GM23338 (cell line): ENCODE measurements around the gene PODN. TPM values are rescaled to one million over a fixed set of nuclear protein-coding genes. Genes with fewer than 3 reads are reported as not detected.

Experiments
- ATAC-seq: fragments of 200-7000 bp; cut with Tn5 transposase; 3 replicates; pipeline ENCODE4 v1.9.1; 2020
- DNase-seq: peaks from one replicate; pipeline ENCODE4 v3.0.0-alpha.2; 2015; ENCODE audit warnings: low spot score
- H2AFZ ChIP-seq: fragments of 200-600 bp; sonication (generic); 2 replicates; pipeline ENCODE4 v1.8.0; 2016; ENCODE audit warnings: antibody characterized with exemption, mild to moderate bottlenecking, moderate library complexity
- H3F3A ChIP-seq: fragments of 200-600 bp; sonication (generic); replicated peaks from 2 replicates; pipeline ENCODE4 v1.8.0; 2017; ENCODE audit warnings: antibody characterized with exemption, mixed run types, low read depth
- H3K27ac ChIP-seq: fragments of 200-600 bp; sonication (generic); 2 replicates; pipeline ENCODE4 v1.6.1; 2016; ENCODE audit warnings: low read depth
- H3K27me3 ChIP-seq: fragments of 200-600 bp; sonication (generic); 2 replicates; pipeline ENCODE4 v1.8.0; 2016; ENCODE audit warnings: mild to moderate bottlenecking, mixed run types, moderate library complexity; ENCODE audit not compliant: insufficient read depth
- H3K36me3 ChIP-seq: fragments of 200-600 bp; sonication (generic); 2 replicates; pipeline ENCODE4 v1.8.0; 2016; ENCODE audit warnings: mild to moderate bottlenecking; ENCODE audit not compliant: insufficient read depth
- H3K4me1 ChIP-seq: fragments of 200-600 bp; sonication (generic); 2 replicates; pipeline ENCODE4 v1.8.0; 2016; ENCODE audit warnings: mild to moderate bottlenecking, moderate library complexity; ENCODE audit not compliant: insufficient read depth
- H3K4me2 ChIP-seq: fragments of 200-600 bp; sonication (generic); 2 replicates; pipeline ENCODE4 v1.7.1; 2017; ENCODE audit warnings: mixed run types
- H3K4me3 ChIP-seq: fragments of 200-600 bp; sonication (generic); 2 replicates; pipeline ENCODE4 v1.6.1; 2016; ENCODE audit warnings: mixed run types
- H3K79me2 ChIP-seq: fragments of 200-600 bp; sonication (generic); replicated peaks from 2 replicates; pipeline ENCODE4 v1.8.0; 2017; ENCODE audit warnings: mild to moderate bottlenecking; ENCODE audit not compliant: insufficient read depth
- H3K9me2 ChIP-seq: fragments of 200-600 bp; sonication (generic); 2 replicates; pipeline ENCODE4 v1.8.0; 2017; ENCODE audit not compliant: insufficient read depth
- H4K20me1 ChIP-seq: fragments of 200-600 bp; sonication (generic); replicated peaks from 2 replicates; pipeline ENCODE4 v1.8.0; 2017; ENCODE audit warnings: mild to moderate bottlenecking; ENCODE audit not compliant: insufficient read depth
- H3K27ac Mint-ChIP-seq: 2 replicates; pipeline ENCODE4 v1.8.0; 2020; ENCODE audit warnings: inconsistent platforms, mild to moderate bottlenecking, moderate library complexity, mixed read lengths
- H3K27me3 Mint-ChIP-seq: 3 replicates; pipeline ENCODE4 v1.8.0; 2022; ENCODE audit warnings: low read depth, mild to moderate bottlenecking, moderate library complexity, mixed read lengths, inconsistent platforms; ENCODE audit not compliant: insufficient read depth, poor library complexity
- H3K36me3 Mint-ChIP-seq: 3 replicates; pipeline ENCODE4 v1.8.0; 2021; ENCODE audit warnings: low read depth, mild to moderate bottlenecking, inconsistent platforms, moderate library complexity, mixed read lengths
- H3K4me1 Mint-ChIP-seq: 3 replicates; pipeline ENCODE4 v1.8.0; 2020; ENCODE audit warnings: mild to moderate bottlenecking, inconsistent platforms, mixed read lengths
- H3K4me3 Mint-ChIP-seq: 3 replicates; pipeline ENCODE4 v1.8.0; 2021; ENCODE audit warnings: moderate library complexity, mild to moderate bottlenecking, inconsistent platforms, mixed read lengths
- H3K9me3 Mint-ChIP-seq: 3 replicates; pipeline ENCODE4 v1.8.0; 2020; ENCODE audit warnings: moderate library complexity, mild to moderate bottlenecking, inconsistent platforms, mixed read lengths
- CREB1 ChIP-seq: fragments of 250-450 bp; sonication (Bioruptor Pico); IDR thresholded peaks from 2 replicates; pipeline ENCODE4 v1.5.0; 2020; ENCODE audit warnings: low read depth, mild to moderate bottlenecking, moderate library complexity
- EZH2 ChIP-seq: fragments of 200-600 bp; sonication (generic); IDR thresholded peaks from one replicate; pipeline ENCODE4 v1.8.0; 2017; ENCODE audit warnings: antibody characterized with exemption, mild to moderate bottlenecking, low read depth; ENCODE audit not compliant: unreplicated experiment
- EZH2phosphoT487 ChIP-seq: fragments of 200-600 bp; sonication (generic); IDR thresholded peaks from one replicate; pipeline ENCODE4 v1.8.1; 2018; ENCODE audit warnings: antibody characterized with exemption; ENCODE audit not compliant: unreplicated experiment
- JUNB ChIP-seq: IDR thresholded peaks from one replicate; pipeline ENCODE4 v1.6.1; 2016; ENCODE audit warnings: antibody characterized with exemption; ENCODE audit not compliant: unreplicated experiment
- NANOG ChIP-seq: IDR thresholded peaks from 2 replicates; pipeline ENCODE4 v1.6.1; 2016; ENCODE audit warnings: antibody characterized with exemption, borderline replicate concordance
- POLR2AphosphoS5 ChIP-seq: IDR thresholded peaks from 2 replicates; pipeline ENCODE4 v1.6.1; 2016; ENCODE audit warnings: antibody characterized with exemption, low read depth
- STAT1 ChIP-seq: IDR thresholded peaks from one replicate; pipeline ENCODE4 v1.6.1; 2016; ENCODE audit warnings: antibody characterized with exemption; ENCODE audit not compliant: unreplicated experiment
- ZNF114 ChIP-seq: fragments of 250-450 bp; sonication (Bioruptor Pico); IDR thresholded peaks from 2 replicates; pipeline ENCODE4 v1.5.0; 2020; ENCODE audit warnings: mild to moderate bottlenecking, moderate library complexity
- ZNF331 ChIP-seq: fragments of 250-450 bp; sonication (Bioruptor Pico); IDR thresholded peaks from 2 replicates; pipeline ENCODE4 v1.5.0; 2020; ENCODE audit warnings: low read depth, mild to moderate bottlenecking, moderate library complexity
- polyA plus RNA-seq: library from polyadenylated mRNA; unstranded; fragments of >200 nt; fragmentation: Nextera tagmentation; extraction: Ambion mirVana; gene quantifications from 2 replicates; pipeline ENCODE4 v1.2.1, GENCODE V29; 2016
- total RNA-seq: library from RNA; depleted of rRNA; stranded (reverse); fragments of >200 nt; shearing (Covaris generic); gene quantifications from 2 replicates; pipeline ENCODE4 v1.2.3, GENCODE V29; 2014
- TF ChIP-seq, protein P1 (sequence below): IDR thresholded peaks from one replicate; pipeline ENCODE4 v1.6.1; 2018; ENCODE audit warnings: antibody characterized with exemption; ENCODE audit not compliant: unreplicated experiment
- TF ChIP-seq, protein P2 (sequence below): IDR thresholded peaks from 2 replicates; pipeline ENCODE4 v1.6.1; 2016; ENCODE audit warnings: antibody characterized with exemption
- TF ChIP-seq, protein P3 (sequence below), 2 experiments: fragments of 200-600 bp in 1 of 2; sonication (generic) in 1 of 2; conservative IDR thresholded peaks; 2 replicates each; pipeline versions ENCODE4 v1.5.1 to v1.6.1; 2016 to 2017; ENCODE audit warnings: antibody characterized with exemption in 2 of 2, low read depth in 2 of 2, mild to moderate bottlenecking in 2 of 2, moderate library complexity in 1 of 2
- TF ChIP-seq, protein P4 (sequence below): fragments of 250-450 bp; sonication (Bioruptor Pico); IDR thresholded peaks from 2 replicates; pipeline ENCODE4 v1.5.0; 2020; ENCODE audit warnings: mild to moderate bottlenecking, moderate library complexity

PODN gene
- total and polyA plus RNA-seq, 2 experiments from 2014 or later, result 0.16 to 0.24 TPM

DNA sequence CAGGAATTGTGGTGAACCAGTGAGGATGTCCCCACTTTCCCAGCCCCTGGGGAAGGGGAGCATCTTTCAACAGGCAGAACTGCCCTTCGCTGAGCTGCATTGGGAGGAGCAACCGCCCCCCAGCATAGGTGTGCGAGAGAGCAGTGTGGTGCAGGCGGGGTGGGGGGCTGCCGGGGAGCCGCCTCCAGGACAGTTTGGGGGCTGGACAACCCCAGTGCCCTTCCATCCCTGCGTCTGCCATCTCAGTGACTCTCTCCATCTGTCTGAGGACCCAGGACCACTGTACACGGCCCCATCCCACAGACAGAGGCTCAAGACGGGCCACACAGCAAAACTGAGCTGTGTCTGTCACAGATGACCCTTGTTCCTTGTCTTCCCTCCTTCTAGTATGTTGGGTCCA lies 14.2 kb downstream of the PODN start:
- Mint-ChIP-seq H3K4me3 (no peak overlapping the region), H3K36me3 (no peaks in the 10 kb centered on the region), H3K4me1 (peaks cover 1% of the 10 kb centered on the region; the same call in 2 of the 3 replicates), H3K27ac (no peak overlapping the region), H3K27me3 (peaks cover 5% of the 10 kb centered on the region), H3K9me3 (no peaks in the 10 kb centered on the region; the same call in 2 of the 3 replicates)
- no peaks in the 10 kb centered on the region for H4K20me1 ChIP-seq
- H3K27ac ChIP-seq, result no peak overlapping the region
- H3K27me3 ChIP-seq, result no peaks in the 10 kb centered on the region
- H2AFZ ChIP-seq, result no peak overlapping the region
- no peak overlapping the region for H3K4me2 ChIP-seq
- no peaks in the 10 kb centered on the region for H3F3A ChIP-seq
- ATAC-seq (no peak), DNase-seq (no peak)
- no peaks in the 10 kb centered on the region for H3K36me3 ChIP-seq
- H3K4me1 ChIP-seq, result no peaks in the 10 kb centered on the region
- H3K4me3 ChIP-seq, result no peak overlapping the region
- TF ChIP-seq ZNF331 (CRISPR knock-in tag), result no peak
- no peak for TF ChIP-seq STAT1
- TF ChIP-seq, protein P1, sequence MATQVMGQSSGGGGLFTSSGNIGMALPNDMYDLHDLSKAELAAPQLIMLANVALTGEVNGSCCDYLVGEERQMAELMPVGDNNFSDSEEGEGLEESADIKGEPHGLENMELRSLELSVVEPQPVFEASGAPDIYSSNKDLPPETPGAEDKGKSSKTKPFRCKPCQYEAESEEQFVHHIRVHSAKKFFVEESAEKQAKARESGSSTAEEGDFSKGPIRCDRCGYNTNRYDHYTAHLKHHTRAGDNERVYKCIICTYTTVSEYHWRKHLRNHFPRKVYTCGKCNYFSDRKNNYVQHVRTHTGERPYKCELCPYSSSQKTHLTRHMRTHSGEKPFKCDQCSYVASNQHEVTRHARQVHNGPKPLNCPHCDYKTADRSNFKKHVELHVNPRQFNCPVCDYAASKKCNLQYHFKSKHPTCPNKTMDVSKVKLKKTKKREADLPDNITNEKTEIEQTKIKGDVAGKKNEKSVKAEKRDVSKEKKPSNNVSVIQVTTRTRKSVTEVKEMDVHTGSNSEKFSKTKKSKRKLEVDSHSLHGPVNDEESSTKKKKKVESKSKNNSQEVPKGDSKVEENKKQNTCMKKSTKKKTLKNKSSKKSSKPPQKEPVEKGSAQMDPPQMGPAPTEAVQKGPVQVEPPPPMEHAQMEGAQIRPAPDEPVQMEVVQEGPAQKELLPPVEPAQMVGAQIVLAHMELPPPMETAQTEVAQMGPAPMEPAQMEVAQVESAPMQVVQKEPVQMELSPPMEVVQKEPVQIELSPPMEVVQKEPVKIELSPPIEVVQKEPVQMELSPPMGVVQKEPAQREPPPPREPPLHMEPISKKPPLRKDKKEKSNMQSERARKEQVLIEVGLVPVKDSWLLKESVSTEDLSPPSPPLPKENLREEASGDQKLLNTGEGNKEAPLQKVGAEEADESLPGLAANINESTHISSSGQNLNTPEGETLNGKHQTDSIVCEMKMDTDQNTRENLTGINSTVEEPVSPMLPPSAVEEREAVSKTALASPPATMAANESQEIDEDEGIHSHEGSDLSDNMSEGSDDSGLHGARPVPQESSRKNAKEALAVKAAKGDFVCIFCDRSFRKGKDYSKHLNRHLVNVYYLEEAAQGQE, result no peak
- no peak for TF ChIP-seq NANOG
- no peak for TF ChIP-seq EZH2
- TF ChIP-seq JUNB, result no peak
- TF ChIP-seq, protein P2, sequence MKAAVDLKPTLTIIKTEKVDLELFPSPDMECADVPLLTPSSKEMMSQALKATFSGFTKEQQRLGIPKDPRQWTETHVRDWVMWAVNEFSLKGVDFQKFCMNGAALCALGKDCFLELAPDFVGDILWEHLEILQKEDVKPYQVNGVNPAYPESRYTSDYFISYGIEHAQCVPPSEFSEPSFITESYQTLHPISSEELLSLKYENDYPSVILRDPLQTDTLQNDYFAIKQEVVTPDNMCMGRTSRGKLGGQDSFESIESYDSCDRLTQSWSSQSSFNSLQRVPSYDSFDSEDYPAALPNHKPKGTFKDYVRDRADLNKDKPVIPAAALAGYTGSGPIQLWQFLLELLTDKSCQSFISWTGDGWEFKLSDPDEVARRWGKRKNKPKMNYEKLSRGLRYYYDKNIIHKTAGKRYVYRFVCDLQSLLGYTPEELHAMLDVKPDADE, result no peak
- TF ChIP-seq, protein P3, sequence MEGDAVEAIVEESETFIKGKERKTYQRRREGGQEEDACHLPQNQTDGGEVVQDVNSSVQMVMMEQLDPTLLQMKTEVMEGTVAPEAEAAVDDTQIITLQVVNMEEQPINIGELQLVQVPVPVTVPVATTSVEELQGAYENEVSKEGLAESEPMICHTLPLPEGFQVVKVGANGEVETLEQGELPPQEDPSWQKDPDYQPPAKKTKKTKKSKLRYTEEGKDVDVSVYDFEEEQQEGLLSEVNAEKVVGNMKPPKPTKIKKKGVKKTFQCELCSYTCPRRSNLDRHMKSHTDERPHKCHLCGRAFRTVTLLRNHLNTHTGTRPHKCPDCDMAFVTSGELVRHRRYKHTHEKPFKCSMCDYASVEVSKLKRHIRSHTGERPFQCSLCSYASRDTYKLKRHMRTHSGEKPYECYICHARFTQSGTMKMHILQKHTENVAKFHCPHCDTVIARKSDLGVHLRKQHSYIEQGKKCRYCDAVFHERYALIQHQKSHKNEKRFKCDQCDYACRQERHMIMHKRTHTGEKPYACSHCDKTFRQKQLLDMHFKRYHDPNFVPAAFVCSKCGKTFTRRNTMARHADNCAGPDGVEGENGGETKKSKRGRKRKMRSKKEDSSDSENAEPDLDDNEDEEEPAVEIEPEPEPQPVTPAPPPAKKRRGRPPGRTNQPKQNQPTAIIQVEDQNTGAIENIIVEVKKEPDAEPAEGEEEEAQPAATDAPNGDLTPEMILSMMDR (conservative IDR thresholded peaks at IDR 0.05; ENCODE audit: low read depth in 2 of 2), result no peak
- no peak for TF ChIP-seq ZNF114 (CRISPR knock-in tag)
- TF ChIP-seq, protein P4, sequence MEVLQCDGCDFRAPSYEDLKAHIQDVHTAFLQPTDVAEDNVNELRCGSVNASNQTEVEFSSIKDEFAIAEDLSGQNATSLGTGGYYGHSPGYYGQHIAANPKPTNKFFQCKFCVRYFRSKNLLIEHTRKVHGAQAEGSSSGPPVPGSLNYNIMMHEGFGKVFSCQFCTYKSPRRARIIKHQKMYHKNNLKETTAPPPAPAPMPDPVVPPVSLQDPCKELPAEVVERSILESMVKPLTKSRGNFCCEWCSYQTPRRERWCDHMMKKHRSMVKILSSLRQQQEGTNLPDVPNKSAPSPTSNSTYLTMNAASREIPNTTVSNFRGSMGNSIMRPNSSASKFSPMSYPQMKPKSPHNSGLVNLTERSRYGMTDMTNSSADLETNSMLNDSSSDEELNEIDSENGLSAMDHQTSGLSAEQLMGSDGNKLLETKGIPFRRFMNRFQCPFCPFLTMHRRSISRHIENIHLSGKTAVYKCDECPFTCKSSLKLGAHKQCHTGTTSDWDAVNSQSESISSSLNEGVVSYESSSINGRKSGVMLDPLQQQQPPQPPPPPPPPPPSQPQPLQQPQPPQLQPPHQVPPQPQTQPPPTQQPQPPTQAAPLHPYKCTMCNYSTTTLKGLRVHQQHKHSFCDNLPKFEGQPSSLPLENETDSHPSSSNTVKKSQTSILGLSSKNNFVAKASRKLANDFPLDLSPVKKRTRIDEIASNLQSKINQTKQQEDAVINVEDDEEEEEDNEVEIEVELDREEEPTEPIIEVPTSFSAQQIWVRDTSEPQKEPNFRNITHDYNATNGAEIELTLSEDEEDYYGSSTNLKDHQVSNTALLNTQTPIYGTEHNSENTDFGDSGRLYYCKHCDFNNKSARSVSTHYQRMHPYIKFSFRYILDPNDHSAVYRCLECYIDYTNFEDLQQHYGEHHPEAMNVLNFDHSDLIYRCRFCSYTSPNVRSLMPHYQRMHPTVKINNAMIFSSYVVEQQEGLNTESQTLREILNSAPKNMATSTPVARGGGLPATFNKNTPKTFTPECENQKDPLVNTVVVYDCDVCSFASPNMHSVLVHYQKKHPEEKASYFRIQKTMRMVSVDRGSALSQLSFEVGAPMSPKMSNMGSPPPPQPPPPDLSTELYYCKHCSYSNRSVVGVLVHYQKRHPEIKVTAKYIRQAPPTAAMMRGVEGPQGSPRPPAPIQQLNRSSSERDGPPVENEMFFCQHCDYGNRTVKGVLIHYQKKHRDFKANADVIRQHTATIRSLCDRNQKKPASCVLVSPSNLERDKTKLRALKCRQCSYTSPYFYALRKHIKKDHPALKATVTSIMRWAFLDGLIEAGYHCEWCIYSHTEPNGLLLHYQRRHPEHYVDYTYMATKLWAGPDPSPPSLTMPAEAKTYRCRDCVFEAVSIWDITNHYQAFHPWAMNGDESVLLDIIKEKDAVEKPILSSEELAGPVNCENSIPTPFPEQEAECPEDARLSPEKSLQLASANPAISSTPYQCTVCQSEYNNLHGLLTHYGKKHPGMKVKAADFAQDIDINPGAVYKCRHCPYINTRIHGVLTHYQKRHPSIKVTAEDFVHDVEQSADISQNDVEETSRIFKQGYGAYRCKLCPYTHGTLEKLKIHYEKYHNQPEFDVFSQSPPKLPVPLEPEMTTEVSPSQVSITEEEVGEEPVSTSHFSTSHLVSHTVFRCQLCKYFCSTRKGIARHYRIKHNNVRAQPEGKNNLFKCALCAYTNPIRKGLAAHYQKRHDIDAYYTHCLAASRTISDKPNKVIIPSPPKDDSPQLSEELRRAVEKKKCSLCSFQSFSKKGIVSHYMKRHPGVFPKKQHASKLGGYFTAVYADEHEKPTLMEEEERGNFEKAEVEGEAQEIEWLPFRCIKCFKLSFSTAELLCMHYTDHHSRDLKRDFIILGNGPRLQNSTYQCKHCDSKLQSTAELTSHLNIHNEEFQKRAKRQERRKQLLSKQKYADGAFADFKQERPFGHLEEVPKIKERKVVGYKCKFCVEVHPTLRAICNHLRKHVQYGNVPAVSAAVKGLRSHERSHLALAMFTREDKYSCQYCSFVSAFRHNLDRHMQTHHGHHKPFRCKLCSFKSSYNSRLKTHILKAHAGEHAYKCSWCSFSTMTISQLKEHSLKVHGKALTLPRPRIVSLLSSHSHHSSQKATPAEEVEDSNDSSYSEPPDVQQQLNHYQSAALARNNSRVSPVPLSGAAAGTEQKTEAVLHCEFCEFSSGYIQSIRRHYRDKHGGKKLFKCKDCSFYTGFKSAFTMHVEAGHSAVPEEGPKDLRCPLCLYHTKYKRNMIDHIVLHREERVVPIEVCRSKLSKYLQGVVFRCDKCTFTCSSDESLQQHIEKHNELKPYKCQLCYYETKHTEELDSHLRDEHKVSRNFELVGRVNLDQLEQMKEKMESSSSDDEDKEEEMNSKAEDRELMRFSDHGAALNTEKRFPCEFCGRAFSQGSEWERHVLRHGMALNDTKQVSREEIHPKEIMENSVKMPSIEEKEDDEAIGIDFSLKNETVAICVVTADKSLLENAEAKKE, result no peak
- TF ChIP-seq CREB1 (CRISPR knock-in tag), result no peak
- TF ChIP-seq EZH2phosphoT487, result no peak
- TF ChIP-seq POLR2AphosphoS5, result no peak
- H3K79me2 ChIP-seq, result no peaks in the 10 kb centered on the region
- no peaks in the 10 kb centered on the region for H3K9me2 ChIP-seq
